KOPT-K1 (cell line): ENCODE data around the gene CCDC141.
"Not testable (repeated sequence)": the region's sequence is repeated elsewhere in the genome, so short reads cannot be mapped to it uniquely, and the experiment has no call there.

Experiments used
- H3K27ac ChIP-seq: fragments of 200-600 bp; sonication (generic); 2 replicates; pipeline ENCODE4 v1.5.1; 2016; ENCODE audit warnings: antibody characterized with exemption, mild to moderate bottlenecking, low read depth, low read length; ENCODE audit not compliant: poor library complexity, severe bottlenecking
- H3K36me3 ChIP-seq: fragments of 200-600 bp; sonication (generic); 2 replicates; pipeline ENCODE4 v1.5.1; 2017; ENCODE audit warnings: antibody characterized with exemption, mild to moderate bottlenecking, low read length, moderate library complexity; ENCODE audit not compliant: insufficient read depth
- H3K9me3 ChIP-seq: fragments of 200-600 bp; sonication (generic); 2 replicates; pipeline ENCODE4 v1.5.1; 2017; ENCODE audit warnings: antibody characterized with exemption, low read length, mild to moderate bottlenecking; ENCODE audit not compliant: insufficient read depth, poor library complexity, severe bottlenecking

Gene CCDC141

DNA sequence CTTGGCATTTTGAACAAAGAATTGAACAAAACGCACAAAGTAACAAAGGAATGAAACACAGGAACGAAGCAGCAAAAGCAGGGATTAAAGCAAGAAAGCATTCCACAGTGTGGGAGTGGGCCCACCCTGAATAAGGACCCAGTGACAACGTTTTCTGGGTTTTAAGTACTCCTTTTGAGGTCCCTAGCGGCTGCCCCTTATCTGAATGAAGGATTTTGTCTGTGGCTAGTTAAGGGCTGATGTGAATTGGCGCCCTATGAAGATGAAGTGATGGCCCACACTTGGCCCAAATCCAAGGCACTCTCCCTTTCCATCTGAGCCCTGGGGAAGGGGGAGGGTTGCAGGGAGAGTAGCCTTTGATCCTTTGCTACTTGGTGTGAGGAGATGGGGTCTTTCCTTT lies 7.8 kb upstream of the CCDC141 start:
- no peak overlapping the region for H3K27ac ChIP-seq
- H3K36me3 ChIP-seq: no peaks in the 10 kb centered on the region

DNA sequence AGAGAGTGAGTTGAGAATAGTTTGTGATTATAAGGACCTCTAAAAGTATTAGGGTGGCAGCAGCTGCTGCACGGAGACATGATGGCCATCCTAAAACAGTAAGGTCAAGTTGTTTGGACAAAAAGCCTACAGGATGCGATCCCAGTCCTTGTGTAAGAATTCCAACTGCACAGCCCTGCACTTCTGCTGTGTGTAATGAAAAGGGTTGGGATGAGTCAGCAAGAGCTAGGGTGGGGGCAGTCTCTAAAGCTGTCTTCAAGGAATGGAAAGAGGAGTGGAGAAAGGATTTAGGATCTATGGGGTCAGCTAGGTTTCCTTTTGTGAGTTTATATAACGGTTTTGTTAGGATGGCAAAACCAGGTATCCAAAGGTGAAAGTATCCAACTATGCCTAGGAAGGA lies 3.6 kb upstream of the CCDC141 start:
- not testable (repeated sequence) for H3K27ac ChIP-seq, H3K36me3 ChIP-seq, H3K9me3 ChIP-seq

More for the DNA sequence above, 7.8 kb upstream of the CCDC141 start:
- H3K9me3 ChIP-seq: no peaks in the 10 kb centered on the region

DNA sequence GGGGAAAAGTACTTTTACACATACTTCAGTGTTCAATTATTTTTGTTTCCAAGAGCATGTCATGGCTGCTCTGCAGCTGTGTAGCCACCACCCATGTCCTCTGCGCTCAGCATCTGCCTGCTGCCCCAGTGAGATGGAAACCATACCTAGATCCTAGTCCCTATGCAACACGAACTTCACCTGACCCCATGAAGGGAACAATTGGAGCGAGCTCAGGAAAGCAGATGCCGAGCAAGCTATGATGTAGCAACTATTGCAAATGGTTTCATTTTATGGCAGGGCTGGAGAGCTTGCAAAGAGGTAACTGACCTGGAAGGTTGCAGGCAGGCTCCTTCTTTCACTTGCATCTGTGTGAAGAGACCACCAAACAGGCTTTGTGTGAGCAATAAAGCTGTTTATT lies 1.3 kb upstream of the CCDC141 start:
- H3K36me3 ChIP-seq: no peaks in the 10 kb centered on the region
- H3K9me3 ChIP-seq: no peaks in the 10 kb centered on the region
- no peak overlapping the region for H3K27ac ChIP-seq

DNA sequence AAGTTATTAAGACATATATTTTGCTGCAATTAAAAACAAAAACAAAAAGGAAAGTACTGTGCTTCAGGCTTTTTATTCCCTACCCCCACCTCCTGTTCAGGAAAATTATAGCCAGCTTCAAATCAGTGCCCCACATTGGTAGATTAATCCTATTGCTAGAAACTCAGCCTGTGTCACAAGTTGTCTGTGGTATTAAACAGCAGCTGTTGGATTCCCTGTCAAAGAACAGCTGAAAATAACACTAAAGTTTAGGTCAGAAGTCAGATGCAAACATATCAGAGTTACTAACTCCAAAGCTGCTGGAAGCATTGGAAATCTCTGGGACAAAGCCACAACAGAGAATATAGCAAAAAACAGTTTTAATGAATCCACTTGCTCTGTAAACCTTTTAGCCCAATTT lies 818 bp upstream of the CCDC141 start:
- Histone ChIP-seq H3K36me3 (no peaks in the 10 kb centered on the region), H3K9me3 (peaks cover 1% of the 10 kb centered on the region), H3K27ac (no peak overlapping the region)

DNA sequence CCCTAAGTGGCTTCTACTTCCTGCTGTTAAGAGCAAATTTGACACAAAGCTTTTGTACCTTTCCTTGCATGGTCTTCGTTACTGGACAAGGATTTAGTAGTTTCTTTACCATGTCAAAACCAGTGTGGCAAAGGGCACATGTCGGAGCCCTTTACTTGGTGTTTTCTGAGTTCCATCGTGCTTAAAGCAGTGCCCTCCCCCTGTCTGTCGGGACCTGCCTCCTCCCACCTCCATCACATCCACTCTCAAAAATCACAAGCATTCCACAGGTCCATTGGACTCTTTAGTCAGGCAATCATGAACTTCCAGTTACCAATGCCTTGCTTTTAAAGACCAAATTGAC lies 763 bp downstream of the CCDC141 start:
- Histone ChIP-seq H3K27ac (no peak overlapping the region), H3K9me3 (peaks cover 8% of the 10 kb centered on the region), H3K36me3 (no peaks in the 10 kb centered on the region)

DNA sequence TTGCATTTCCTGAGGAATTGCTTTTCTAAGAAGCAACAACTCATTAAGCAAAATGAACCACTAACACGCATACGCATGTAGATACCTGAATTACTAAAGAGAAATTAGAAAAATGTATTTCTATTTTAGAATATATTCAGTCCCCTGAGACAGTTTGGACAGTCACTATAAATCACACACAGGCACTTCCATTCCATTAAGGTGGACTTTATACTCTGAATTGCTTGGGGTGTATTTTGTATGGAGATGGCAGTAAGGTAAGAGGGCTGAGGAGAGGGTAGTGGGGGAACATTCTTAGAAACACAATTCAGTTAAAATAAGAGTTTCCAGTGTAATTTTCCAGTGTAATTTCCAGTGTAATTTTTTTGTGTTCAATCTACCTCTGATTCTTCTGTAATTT lies 1.8 kb downstream of the CCDC141 start:
- no peak overlapping the region for H3K27ac ChIP-seq
- no peaks in the 10 kb centered on the region for H3K36me3 ChIP-seq
- H3K9me3 ChIP-seq: peaks cover 8% of the 10 kb centered on the region

DNA sequence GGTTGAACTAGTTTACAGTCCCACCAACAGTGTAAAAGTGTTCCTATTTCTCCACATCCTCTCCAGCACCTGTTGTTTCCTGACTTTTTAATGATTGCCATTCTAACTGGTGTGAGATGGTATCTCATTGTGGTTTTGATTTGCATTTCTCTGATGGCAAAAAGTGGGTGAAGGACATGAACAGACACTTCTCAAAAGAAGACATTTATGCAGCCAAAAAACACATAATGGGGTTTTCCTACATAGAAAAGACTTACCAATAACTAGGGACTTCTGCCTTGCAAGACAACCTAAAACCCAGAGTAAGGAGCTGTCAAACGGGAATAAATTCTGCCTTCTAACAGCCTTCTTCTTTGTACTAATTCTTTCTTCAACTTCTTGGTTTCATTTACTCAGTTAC lies 4.3 kb downstream of the CCDC141 start:
- H3K36me3 ChIP-seq, H3K9me3 ChIP-seq, H3K27ac ChIP-seq: not testable (repeated sequence)

DNA sequence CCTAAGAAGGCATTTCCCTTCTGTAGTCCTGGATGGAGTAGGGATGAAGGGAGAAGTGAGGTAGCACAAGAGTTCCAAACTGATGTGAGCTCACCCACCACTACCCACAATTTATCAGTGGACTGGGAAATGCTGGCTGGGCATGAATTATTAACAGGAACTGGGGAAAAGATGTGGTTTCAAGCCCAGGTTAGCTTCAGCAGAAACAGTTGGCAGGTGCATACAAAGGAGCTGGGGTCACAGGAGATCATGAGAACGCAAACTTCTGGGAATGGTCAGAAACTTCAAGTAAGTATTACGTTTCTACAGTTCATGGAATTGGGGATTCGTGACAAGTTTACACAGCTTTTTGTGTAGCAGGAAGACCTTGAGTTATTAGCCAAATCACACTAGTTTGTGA lies 5.4 kb downstream of the CCDC141 start:
- H3K36me3 ChIP-seq: no peaks in the 10 kb centered on the region
- no peak overlapping the region for H3K27ac ChIP-seq
- H3K9me3 ChIP-seq: peaks cover 8% of the 10 kb centered on the region

DNA sequence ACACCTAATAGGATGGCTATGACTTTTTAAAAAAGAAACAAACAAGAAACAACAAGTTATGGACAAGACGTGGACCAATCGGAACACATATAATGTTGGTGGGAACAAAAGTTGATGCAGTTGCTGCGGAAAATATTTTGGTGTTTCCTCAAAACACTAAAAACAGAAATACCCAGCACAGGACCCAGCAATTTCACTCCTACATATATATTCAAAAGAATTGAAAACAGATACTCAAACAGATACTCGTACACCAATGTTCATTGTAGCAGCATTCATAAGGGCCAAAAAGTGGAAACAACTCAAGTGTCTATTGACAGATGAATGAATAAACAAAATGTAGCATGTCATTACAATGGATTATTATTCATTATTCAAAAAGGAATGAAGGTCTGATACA lies 12.1 kb downstream of the CCDC141 start:
- Histone ChIP-seq H3K36me3 (no peaks in the 10 kb centered on the region), H3K27ac (no peak overlapping the region), H3K9me3 (no peaks in the 10 kb centered on the region)

DNA sequence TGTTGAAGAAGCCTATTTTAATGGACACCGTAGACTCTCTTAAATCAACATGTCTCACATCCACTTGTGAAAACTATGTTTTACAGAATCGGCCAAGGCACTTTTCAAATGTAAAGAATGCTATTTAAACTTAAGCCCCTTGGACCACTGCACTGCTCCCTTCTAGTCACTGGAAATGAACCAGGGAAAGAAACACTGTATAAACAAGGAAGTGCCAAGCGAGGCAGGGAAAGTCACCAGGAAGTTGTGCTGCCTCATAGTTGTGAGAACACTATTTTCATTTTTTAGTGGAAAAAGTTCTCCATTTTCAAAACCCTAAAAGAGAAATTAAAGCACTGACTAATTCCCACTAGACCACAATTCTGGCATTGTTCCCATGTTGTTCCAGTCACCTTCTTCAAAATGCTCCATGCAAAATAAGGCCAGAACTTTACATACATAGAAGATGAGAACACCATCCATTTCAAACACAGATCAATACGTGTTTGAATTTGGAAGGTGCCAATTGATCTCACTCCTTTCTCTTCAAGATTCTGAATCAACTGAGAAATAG lies 13.5 kb downstream of the CCDC141 start:
- Histone ChIP-seq H3K36me3 (no peaks in the 10 kb centered on the region), H3K27ac (no peak overlapping the region), H3K9me3 (no peaks in the 10 kb centered on the region)

DNA sequence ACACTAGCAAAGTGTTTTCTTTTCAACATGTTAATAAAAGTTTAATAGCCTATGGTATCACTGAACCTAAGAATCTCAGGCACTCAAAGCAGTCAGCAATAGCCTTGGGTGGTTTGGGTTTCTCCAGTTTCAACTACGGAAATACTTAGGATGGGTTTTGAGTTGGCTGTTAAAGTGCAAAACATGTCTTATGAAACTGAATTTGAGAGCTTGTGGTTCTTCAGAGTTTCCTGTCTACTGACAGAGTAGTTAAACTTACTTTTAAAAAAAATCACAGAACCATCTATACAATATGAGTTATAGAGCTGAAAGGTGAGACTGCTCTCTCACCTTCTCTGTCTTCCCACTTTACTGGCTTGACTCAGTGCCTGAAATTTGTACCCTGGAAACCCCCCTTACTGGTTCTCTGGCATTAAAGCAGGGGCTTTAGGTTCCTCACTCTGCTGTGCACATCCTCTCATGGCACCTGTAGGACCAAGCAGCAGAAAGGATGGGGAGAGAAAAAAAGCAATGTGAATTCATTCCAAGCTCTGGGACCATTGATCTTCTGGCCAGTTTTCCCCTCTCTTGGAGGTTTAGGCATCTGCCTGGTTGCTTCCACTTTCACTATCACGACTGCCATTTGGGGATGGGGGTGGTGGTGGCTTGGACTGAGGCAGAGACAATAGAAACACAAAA lies 18.1 kb downstream of the CCDC141 start:
- H3K36me3 ChIP-seq: no peaks in the 10 kb centered on the region

DNA sequence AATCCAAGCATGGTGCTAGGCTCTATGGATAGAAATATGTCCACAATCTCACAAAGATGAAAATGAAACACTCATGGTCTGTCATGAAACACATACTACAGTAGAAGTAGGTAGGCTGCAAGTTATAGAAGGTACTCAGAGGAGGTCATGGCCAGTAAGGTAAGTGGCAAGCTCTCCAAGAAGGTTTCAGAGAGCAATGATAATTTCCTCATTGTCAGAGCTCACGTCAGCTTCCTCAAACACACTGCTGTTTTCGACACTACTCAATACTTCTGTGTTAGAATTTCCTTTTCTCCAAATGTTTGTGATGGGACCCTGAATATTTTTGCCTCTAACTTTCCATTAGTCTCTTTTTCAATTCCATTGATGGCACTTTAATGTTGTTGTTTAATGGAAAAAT lies 25.5 kb downstream of the CCDC141 start:
- H3K27ac ChIP-seq: no peak overlapping the region
- peaks cover 16% of the 10 kb centered on the region for H3K9me3 ChIP-seq
- H3K36me3 ChIP-seq: no peaks in the 10 kb centered on the region

More for the DNA sequence above, 18.1 kb downstream of the CCDC141 start:
- Histone ChIP-seq H3K27ac (peak overlapping the region; percentile 78), H3K9me3 (peaks cover 7% of the 10 kb centered on the region)

DNA sequence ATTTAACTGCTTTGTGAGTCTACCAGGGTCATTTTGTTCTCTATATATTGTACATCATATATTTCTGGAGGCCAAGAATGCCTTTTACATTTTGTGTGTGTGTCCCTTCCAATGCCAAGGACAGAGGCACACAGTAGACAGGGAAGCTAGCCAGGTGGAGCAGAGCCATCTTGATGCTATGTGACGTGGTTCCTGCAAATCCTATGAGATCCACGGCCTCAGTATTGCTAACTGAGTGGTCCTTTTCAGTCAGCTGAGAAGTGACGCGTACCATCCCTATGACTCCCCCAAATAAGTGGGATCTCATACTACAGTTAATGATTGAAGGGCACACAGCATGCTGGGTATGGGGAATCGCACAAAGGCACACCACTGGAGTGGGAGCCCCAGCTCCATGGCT lies 27.3 kb downstream of the CCDC141 start:
- H3K27ac ChIP-seq: no peak overlapping the region
- H3K9me3 ChIP-seq: peaks cover 11% of the 10 kb centered on the region
- no peaks in the 10 kb centered on the region for H3K36me3 ChIP-seq

DNA sequence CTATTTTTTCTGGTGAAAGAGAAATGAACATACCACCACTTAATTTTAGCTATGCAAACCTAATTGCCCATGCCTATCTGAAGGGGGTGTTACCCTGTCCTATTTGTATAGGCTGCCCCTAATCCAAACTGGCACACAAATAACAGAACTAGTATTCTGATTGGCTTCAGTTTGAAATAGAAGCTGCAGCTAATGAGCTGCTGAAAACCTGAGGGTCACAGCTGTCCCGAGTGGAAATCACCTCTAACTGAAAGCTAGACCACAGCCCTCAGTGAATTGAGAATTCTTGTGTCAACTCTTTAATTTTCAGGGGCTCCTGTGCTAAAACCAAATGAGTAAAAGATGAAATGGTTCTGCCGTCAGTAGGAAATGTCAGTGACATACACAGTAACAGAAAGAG lies 28.7 kb downstream of the CCDC141 start:
- Histone ChIP-seq H3K27ac (no peak overlapping the region), H3K9me3 (peaks cover 3% of the 10 kb centered on the region), H3K36me3 (no peaks in the 10 kb centered on the region)

DNA sequence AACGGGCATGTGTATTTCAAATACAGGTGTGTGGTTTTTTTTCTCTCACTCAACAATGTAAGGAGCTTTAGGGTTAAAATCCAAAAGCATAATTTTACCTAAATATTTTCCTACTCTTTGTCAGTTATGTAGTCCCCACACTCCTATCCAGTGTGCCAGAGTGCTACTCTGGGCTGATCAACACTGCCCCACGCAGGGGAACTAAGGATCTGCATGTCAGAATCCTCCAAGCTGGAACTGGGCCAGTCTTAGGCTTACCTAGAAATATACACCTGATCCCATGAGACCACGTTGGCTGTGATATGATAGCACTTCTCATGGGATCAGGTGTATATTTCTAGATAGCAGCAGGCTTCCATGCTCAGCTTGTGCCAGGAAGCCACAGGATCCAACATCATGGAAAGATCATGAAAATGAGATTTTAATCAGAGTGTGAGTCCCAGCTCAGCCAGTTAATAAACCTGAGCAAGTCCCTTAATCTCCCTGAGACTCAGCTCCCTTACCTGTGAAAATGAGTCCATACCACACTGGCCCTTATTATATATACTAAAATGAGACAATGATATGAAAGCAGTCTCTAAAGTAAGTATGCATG lies 29.7 kb downstream of the CCDC141 start:
- Histone ChIP-seq H3K9me3 (no peaks in the 10 kb centered on the region), H3K36me3 (no peaks in the 10 kb centered on the region), H3K27ac (no peak overlapping the region)

DNA sequence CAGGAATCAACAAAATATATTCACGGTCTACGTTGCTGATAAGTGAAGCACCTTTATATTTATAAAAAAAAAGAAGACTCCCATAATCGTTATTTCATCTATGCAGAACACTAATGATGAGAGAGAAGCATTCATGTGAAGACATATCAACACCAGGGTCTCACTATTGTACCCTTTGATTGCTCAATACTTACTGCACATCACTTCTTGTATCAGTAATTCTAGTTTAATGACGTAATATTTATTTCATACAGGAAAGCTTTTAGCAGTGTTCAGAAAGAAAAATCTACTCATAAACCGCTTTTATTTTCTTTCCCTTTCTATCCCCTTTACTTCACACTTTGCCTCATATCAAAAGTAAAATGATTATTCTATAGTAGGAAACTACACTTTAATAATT lies 30.7 kb downstream of the CCDC141 start:
- H3K27ac ChIP-seq: no peak overlapping the region
- no peaks in the 10 kb centered on the region for H3K9me3 ChIP-seq
- no peaks in the 10 kb centered on the region for H3K36me3 ChIP-seq
